ENCODE data around the gene CDH22.

The CDH22 gene

DNA sequence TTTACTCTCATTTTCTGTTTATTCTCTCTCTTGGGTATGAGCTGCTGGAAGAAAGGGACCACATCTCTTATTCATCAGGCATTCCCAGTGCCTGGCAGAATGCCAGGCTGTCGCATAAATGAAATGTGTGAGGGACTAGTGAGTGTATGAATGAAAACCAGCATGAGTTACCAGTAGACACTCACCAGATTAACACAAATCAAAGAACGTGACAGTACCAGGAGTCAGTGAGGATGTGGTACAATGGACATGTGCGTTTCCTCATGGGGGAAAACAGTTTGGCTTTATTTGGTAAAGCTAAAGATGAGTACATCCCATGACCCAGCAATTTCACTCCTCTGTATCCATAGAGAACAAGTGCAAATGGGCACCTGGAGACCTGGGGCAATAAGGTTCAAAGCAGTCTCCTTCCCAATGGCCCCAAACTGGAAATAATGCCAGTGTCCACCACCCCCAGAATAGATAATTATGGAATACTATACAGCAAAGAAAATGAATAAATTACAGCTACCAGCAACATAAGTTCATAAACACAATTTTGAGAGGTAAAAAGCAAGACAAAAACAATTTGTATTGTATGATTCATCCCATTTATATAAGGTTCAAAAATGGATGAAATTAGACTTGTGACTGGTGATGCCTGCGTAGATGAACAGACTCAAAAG lies 93.3 kb downstream of the CDH22 start:
- TF ChIP-seq, protein P1, sequence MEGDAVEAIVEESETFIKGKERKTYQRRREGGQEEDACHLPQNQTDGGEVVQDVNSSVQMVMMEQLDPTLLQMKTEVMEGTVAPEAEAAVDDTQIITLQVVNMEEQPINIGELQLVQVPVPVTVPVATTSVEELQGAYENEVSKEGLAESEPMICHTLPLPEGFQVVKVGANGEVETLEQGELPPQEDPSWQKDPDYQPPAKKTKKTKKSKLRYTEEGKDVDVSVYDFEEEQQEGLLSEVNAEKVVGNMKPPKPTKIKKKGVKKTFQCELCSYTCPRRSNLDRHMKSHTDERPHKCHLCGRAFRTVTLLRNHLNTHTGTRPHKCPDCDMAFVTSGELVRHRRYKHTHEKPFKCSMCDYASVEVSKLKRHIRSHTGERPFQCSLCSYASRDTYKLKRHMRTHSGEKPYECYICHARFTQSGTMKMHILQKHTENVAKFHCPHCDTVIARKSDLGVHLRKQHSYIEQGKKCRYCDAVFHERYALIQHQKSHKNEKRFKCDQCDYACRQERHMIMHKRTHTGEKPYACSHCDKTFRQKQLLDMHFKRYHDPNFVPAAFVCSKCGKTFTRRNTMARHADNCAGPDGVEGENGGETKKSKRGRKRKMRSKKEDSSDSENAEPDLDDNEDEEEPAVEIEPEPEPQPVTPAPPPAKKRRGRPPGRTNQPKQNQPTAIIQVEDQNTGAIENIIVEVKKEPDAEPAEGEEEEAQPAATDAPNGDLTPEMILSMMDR (conservative IDR thresholded peaks at IDR 0.05) = no peak
- no peak for TF ChIP-seq ZFX (IDR thresholded peaks at IDR 0.05)
- H3K27ac ChIP-seq = no peak overlapping the region

DNA sequence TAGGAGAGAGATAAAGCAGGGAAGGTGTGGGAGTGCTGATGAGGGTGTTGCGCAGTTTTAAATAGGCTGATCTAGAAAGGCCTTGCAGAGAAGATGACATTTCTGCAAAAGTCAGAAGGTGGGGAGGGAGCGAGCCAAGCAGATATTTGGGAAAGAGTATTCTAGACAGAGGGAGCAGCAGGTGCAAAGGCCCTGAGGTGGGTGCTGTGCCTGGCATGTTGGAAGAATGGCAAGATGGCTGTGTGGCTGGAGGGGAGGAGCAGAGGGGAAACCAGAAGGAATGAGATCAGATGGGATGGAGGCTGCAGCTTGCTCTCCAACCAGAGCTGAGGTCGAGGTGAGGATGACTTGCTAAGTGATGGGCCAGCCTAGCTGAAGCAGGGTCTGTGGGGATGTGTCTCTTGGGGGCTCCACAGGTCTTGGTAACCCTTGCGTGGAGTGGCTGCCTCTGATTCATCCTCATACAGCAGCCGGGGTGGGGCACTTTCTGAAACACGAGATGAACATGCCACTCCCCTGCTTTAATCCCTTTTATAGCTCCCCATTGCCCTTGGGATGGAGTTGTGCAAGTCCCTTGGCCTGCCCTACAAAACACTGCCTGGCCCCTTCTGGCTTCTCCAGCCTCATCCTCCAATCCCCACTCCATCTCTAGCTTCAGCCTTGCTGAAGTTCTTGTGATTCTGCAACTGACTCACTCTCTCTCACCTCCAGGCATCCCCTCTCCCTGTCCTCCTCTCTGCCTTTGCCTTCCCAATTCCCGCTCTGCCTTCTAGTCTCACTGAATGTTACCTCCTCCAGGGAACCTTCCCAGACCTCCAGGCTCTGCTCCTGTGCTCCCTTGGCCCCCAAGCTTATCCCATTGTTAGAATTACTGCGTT lies 94.1 kb downstream of the CDH22 start:
- TF ChIP-seq, protein P1 (conservative IDR thresholded peaks at IDR 0.05) = no peak
- no peak for TF ChIP-seq ZFX (IDR thresholded peaks at IDR 0.05)
- no peak overlapping the region for H3K27ac ChIP-seq

DNA sequence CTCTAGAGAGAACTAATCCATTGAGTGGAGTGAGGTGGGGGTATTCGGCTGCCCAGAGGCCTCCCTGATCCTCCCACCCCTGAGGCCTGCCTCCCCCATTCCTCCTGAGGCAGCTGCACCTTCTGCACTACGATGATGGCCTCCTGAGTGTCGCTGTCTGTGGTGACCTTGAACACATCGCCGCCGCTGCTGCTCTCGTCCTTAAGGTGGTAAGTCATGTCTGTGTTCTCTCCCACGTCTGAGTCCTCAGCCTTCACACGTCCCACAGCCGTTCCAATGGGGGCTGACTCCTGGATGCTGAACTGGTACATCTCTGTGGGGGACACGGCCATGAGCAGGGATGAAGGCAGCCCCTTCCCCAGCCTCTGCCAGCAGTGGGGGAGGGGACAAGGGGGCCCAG lies 95.4 kb downstream of the CDH22 start:
- TF ChIP-seq, protein P1 (conservative IDR thresholded peaks at IDR 0.05) = no peak
- no peak for TF ChIP-seq ZFX (IDR thresholded peaks at IDR 0.05)
- H3K27ac ChIP-seq = no peak overlapping the region

DNA sequence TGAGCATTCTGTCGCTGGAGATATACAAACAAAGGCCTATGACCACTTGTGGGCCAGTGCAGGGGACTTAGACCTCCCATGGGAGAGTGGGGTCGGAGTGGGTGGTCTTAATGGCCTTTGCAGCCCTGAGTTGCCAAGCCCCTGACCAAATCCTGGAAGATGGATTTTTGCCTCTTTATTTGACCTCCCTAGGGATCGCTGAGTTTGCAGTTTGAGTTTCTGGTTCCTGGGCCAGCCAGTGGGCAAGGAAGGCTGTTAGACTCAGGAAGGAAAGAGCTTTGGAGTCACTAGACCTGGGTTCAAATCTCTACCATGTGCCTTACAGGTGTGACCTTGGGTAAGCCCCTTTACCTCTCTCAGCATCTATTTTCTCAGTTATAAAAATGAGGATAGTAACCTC lies 96.0 kb downstream of the CDH22 start:
- no peak overlapping the region for H3K27ac ChIP-seq
- TF ChIP-seq ZFX (IDR thresholded peaks at IDR 0.05) = no peak
- TF ChIP-seq, protein P1 (conservative IDR thresholded peaks at IDR 0.05) = no peak

DNA sequence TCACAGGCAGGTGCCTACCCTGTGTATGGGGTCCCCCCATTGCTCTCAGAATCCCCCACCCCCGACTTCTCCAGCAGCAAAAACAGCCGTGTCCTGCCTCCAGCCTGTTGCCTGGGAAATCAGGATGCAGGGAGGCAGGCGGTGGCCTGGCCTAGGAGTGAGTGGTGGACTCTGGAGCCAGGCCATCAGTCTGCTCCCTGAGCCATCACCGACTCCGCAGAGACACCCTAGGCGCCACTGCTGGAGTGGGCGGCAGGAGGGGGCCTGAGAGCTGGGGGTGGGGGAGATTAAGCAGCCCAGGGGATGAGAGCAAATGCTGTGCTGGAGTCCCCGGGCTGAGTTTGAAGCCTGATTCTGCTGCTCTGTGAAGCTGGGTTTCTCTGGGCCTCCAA lies 97.0 kb downstream of the CDH22 start:
- H3K27ac ChIP-seq = no peak overlapping the region
- TF ChIP-seq, protein P1 (conservative IDR thresholded peaks at IDR 0.05) = no peak

DNA sequence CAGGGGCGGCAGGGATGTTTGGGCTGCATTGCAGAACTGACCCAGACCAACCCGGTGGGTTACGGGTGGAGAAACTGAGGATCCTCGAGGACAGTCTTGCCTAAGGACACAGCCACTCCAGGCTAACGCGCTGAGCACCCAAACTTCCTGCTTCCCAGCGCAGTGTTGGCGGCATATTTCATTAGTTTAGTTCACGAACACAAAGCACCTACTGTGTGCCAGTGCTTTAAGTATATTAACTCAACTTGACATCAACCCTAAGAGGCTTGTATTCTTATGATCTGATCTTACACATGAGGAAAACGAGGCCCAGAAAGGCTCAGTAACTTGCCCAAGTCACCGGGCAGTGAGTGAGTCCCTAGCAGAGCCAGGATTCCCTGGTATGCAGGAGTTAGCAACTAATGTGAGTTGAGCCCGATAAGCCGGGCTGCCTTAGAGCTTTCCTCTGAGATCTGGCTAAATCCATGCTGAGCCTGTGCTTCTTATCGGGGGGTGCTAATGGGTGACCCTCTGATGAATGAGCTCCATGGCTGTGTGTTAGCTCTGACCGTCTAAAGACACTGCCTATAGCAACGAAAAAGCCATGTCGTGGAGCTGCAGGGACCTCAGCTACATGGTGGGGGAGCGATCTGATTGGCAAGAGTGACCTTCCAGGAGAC lies 97.5 kb downstream of the CDH22 start:
- no peak overlapping the region for H3K27ac ChIP-seq
- TF ChIP-seq, protein P1 (conservative IDR thresholded peaks at IDR 0.05) = no peak
- no peak for TF ChIP-seq ZFX (IDR thresholded peaks at IDR 0.05)

All from C4-2B (cell line).